ENCODE results near the gene ABCB9. TPM values are rescaled to one million over a fixed set of nuclear protein-coding genes. Genes with fewer than 3 reads are reported as not detected.

The ABCB9 gene
- polyA plus RNA-seq, 1 experiment: 6.1 TPM

DNA sequence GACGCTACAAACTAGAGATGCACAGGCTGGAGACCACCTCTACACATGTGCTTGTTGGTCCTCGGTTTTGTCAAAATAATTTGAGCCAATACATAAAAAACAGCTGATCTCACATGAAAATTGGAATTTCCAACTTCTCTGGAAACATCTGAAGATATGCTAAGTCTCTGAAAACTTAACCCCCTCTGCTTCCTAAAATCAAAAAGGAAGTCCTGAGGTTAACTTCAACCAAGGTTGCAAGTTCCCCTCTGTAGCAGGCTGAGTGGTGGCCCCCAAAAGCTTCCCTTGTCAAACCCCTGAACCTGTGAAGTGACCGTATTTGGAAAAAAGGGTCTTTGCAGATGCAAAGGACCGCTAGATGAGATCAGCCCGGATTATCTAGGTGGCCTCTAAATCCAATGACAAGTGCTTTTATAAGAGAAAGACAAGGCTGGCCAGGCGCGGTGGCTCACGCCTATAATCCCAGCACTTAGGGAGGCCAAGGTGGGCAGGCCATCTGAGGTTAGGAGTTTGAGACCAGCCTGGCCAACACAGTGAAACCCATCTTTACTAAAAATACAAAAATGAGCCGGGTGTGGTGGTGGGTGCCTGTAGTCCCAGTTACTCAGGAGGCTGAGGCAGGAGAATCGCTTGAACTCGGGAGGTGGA is 38.4 kb downstream of the ABCB9 start:
- no peak for DNase-seq (ENCODE audit: low read depth)
- TF ChIP-seq, protein P1, sequence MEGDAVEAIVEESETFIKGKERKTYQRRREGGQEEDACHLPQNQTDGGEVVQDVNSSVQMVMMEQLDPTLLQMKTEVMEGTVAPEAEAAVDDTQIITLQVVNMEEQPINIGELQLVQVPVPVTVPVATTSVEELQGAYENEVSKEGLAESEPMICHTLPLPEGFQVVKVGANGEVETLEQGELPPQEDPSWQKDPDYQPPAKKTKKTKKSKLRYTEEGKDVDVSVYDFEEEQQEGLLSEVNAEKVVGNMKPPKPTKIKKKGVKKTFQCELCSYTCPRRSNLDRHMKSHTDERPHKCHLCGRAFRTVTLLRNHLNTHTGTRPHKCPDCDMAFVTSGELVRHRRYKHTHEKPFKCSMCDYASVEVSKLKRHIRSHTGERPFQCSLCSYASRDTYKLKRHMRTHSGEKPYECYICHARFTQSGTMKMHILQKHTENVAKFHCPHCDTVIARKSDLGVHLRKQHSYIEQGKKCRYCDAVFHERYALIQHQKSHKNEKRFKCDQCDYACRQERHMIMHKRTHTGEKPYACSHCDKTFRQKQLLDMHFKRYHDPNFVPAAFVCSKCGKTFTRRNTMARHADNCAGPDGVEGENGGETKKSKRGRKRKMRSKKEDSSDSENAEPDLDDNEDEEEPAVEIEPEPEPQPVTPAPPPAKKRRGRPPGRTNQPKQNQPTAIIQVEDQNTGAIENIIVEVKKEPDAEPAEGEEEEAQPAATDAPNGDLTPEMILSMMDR (IDR thresholded peaks at IDR 0.05; ENCODE audit: insufficient read depth, low read depth, low read length): no peak
- Histone ChIP-seq H3K4me3 (ENCODE audit: low read depth, low read length) (no peak overlapping the region), H3K27me3 (ENCODE audit: control insufficient read depth, insufficient read depth, low read length) (no peaks in the 10 kb centered on the region), H3K36me3 (ENCODE audit: control insufficient read depth, insufficient read depth, low read length) (no peaks in the 10 kb centered on the region; the same call in none of the 2 replicates)
- POLR2A ChIA-PET: no interaction called here
- CTCF ChIA-PET: interaction anchor here (0.9 kb wide), 1 partner anchor 71 kb away, joined by 3 read pairs; no protein-coding TSS in a partner anchor

DNA sequence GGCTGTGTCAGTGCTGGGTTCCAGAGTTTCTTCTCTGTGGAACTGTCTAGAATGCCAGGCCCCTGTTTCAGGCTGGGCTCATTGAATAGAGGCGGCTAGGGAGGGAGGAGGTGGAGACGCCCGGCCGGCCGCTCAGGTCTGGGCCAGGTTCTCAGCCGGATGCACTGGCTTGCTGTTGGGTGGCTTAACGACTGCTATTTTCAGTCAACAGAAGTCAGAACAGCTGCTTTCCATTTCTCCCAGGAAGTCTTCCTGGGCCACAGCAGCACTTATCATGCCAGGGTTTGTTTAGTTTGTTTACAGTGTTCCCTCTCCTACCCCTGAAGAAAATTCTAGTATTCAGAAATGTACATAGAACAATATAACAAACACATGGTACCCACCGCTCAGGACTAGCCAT is 44.3 kb downstream of the ABCB9 start:
- POLR2A ChIA-PET: no interaction called here
- Histone ChIP-seq H3K4me3 (ENCODE audit: low read depth, low read length) (no peak overlapping the region), H3K27me3 (ENCODE audit: control insufficient read depth, insufficient read depth, low read length) (no peaks in the 10 kb centered on the region), H3K36me3 (ENCODE audit: control insufficient read depth, insufficient read depth, low read length) (no peaks in the 10 kb centered on the region; the same call in 1 of the 2 replicates)
- TF ChIP-seq, protein P1 (IDR thresholded peaks at IDR 0.05; ENCODE audit: insufficient read depth, low read depth, low read length): no peak
- CTCF ChIA-PET: no interaction called here
- no peak for DNase-seq (ENCODE audit: low read depth)

DNA sequence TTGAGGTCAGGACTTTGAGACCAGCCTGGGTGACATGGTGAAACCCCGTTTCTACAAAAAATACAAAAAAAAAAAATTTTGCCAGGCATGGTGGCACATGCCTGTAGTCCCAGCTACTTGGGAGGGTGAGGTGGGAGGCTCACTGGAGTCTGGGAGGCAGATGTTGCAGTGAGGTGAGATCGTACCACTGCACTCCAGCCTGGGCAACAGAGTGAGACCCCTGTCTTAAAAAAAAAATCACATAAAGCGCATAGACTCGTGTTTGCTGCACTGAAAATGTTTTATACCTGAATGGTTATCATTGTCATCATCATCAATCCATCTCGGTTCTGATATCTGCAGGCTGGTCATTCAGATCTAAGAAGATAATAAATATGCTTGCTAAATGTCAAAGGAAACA is 45.6 kb downstream of the ABCB9 start:
- no peaks in the 10 kb centered on the region for H3K27me3 ChIP-seq (ENCODE audit: control insufficient read depth, insufficient read depth, low read length)
- no peak for DNase-seq (ENCODE audit: low read depth)
- ChIA-PET POLR2A (no interaction called here), CTCF (interaction anchor here (0.6 to 1.6 kb wide), 2 partner anchors 25 to 143 kb away, joined by 3 to 4 read pairs; no protein-coding TSS in a partner anchor)
- TF ChIP-seq, protein P1 (IDR thresholded peaks at IDR 0.05; ENCODE audit: insufficient read depth, low read depth, low read length): no peak
- no peaks in the 10 kb centered on the region; the same call in 1 of the 2 replicates for H3K36me3 ChIP-seq (ENCODE audit: control insufficient read depth, insufficient read depth, low read length)
- H3K4me3 ChIP-seq (ENCODE audit: low read depth, low read length): no peak overlapping the region

DNA sequence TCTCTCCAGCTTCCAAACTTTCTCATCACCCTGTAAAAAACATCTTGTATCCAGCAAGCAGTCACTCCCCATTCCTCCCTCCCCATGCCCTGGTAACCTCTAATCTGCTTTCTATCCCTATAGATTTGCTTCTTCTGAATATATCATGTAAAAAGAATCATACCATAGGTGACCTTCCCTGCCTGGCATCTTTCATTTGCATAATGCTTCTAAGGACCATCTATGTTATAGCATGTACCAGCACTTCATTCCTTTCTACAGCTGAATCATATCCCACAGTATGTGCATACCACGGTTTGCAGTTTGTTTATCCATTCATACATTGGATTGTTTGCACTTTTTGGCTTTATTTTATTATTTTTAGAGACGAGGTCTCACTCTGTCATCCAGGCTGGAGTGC is 47.4 kb downstream of the ABCB9 start:
- POLR2A ChIA-PET: no interaction called here
- Histone ChIP-seq H3K27me3 (ENCODE audit: control insufficient read depth, insufficient read depth, low read length) (no peaks in the 10 kb centered on the region), H3K4me3 (ENCODE audit: low read depth, low read length) (no peak overlapping the region), H3K36me3 (ENCODE audit: control insufficient read depth, insufficient read depth, low read length) (no peaks in the 10 kb centered on the region; the same call in 1 of the 2 replicates)
- TF ChIP-seq, protein P1 (IDR thresholded peaks at IDR 0.05; ENCODE audit: insufficient read depth, low read depth, low read length): no peak
- DNase-seq (ENCODE audit: low read depth): no peak
- CTCF ChIA-PET: interaction anchor here (0.7 to 1.3 kb wide), 2 partner anchors 20 to 58 kb away, joined by 3 read pairs; no protein-coding TSS in a partner anchor

DNA sequence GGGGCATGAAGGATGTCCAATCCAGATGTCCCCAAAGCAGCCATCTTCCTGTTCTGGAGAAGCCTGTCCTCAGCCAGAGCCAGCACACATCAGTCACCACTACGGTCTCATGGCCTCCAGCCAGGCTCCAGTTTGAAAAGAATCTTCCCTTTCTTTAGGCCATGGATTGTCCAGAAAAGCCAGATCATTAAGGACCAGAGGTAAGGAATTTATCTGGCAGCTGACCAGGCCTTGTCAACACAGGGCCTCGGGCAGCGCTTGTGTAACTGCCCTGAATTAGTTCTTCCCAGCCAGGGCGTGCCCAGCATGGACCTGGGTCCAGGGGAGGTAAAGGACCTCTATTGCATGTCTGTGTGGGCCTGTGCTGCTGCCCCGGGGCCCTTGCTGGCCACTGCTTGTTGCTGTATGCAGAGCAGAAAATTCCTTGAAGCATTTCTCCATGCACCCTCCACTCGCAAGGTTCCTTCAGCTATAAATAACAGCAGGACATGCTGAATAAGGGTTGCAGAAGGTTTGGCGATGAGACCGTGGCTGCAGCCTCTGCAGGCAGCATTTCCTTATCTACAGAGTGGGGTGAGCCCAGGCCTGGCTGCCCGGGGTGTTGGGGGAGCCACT is 48.6 kb downstream of the ABCB9 start:
- CTCF ChIA-PET: interaction anchor here (0.8 kb wide), 1 partner anchor 11 kb away, joined by 3 read pairs; no protein-coding TSS in a partner anchor
- H3K27me3 ChIP-seq (ENCODE audit: control insufficient read depth, insufficient read depth, low read length): no peaks in the 10 kb centered on the region
- POLR2A ChIA-PET: no interaction called here
- peak; percentile 35 for DNase-seq (ENCODE audit: low read depth)
- H3K36me3 ChIP-seq (ENCODE audit: control insufficient read depth, insufficient read depth, low read length): no peaks in the 10 kb centered on the region; the same call in 1 of the 2 replicates
- TF ChIP-seq, protein P1 (IDR thresholded peaks at IDR 0.05; ENCODE audit: insufficient read depth, low read depth, low read length): no peak
- H3K4me3 ChIP-seq (ENCODE audit: low read depth, low read length): no peak overlapping the region
